Lung (tissue), 12 donors: Measurements from ENCODE around the gene AMZ1. TPM values are rescaled to one million over a fixed set of nuclear protein-coding genes. Genes with fewer than 3 reads are reported as not detected.

Experiments used
- ATAC-seq: fragments of 200-7000 bp; cut with Tn5 transposase; one replicate; pipeline ENCODE4 v1.9.1; 2020; ENCODE audit warnings: moderate number of reproducible peaks; ENCODE audit not compliant: insufficient read depth, low FRiP score
- DNase-seq, 3 donors: peaks; one replicate each; pipeline ENCODE4 v3.0.0-alpha.2; 2013 to 2017
- H3K27ac ChIP-seq, 2 donors: one replicate each; pipeline ENCODE4 v1.5.1; 2013; ENCODE audit warnings: mild to moderate bottlenecking in 2 of 2, moderate library complexity in 2 of 2, control low read depth in 1 of 2, inconsistent platforms in 1 of 2, low read depth in 1 of 2, low read length in 1 of 2
- H3K27me3 ChIP-seq, 3 donors: one replicate each; pipeline ENCODE4 v1.5.1; 2013; ENCODE audit warnings: low read length in 2 of 3; ENCODE audit not compliant: control insufficient read depth in 3 of 3, insufficient read depth in 3 of 3
- H3K36me3 ChIP-seq, 4 donors: one replicate each; pipeline ENCODE4 v1.5.1; 2013; ENCODE audit warnings: low read length in 4 of 4, mild to moderate bottlenecking in 1 of 4, moderate library complexity in 1 of 4; ENCODE audit not compliant: control insufficient read depth in 4 of 4, insufficient read depth in 4 of 4
- H3K4me1 ChIP-seq, 5 donors: one replicate each; pipeline ENCODE4 v1.5.1; 2013; ENCODE audit warnings: low read length in 5 of 5, mild to moderate bottlenecking in 2 of 5, moderate library complexity in 1 of 5; ENCODE audit not compliant: control insufficient read depth in 5 of 5, insufficient read depth in 5 of 5
- H3K4me3 ChIP-seq: one replicate; pipeline ENCODE4 v1.5.1; 2013; ENCODE audit warnings: mild to moderate bottlenecking, control low read depth, moderate library complexity
- H3K9ac ChIP-seq, 2 donors: one replicate each; pipeline ENCODE4 v1.5.1; 2013; ENCODE audit warnings: low read length in 2 of 2, control low read depth in 1 of 2; ENCODE audit not compliant: insufficient read depth in 1 of 2
- H3K9me3 ChIP-seq, 4 donors: one replicate each; pipeline ENCODE4 v1.5.1; 2013; ENCODE audit warnings: low read length in 3 of 4, mild to moderate bottlenecking in 1 of 4, moderate library complexity in 1 of 4; ENCODE audit not compliant: control insufficient read depth in 4 of 4, insufficient read depth in 3 of 4
- WGBS, 2 donors: extraction: QIAGEN DNeasy Blood & Tissue Kit; methylation state at CpG; one replicate each; pipeline ENCODE4 v1.1.7; 2013; 5-methylcytosine and 5-hydroxymethylcytosine counted together
- polyA plus RNA-seq, 2 donors: library from polyadenylated mRNA; stranded (reverse); fragments of 200-250 nt; gene quantifications; one replicate each; pipeline ENCODE4 v1.2.1, GENCODE V29; 2013
- total RNA-seq, 2 donors: library from RNA; depleted of rRNA in 1 of 2; stranded (reverse); fragments of >200 nt in 1 of 2; gene quantifications; one replicate each; pipeline ENCODE4 v1.2.1, GENCODE V29; 2014 to 2021
- TF ChIP-seq, protein P1 (sequence below): IDR thresholded peaks from 2 replicates; pipeline ENCODE4 v1.5.1; 2012; ENCODE audit warnings: mild to moderate bottlenecking; ENCODE audit errors: control extremely low read depth, extremely low read depth
- donor health status: control.
- donor health status: control.
- donor health status: Bipolar disorder and iron deficiency.
- donor health status: healthy.
- donor health status: DM: yes; HTN: yes; CAD: no.

The AMZ1 gene
- total and polyA plus RNA-seq, 4 donors, result 0.13 to 8.3 (median 0.52) TPM

DNA sequence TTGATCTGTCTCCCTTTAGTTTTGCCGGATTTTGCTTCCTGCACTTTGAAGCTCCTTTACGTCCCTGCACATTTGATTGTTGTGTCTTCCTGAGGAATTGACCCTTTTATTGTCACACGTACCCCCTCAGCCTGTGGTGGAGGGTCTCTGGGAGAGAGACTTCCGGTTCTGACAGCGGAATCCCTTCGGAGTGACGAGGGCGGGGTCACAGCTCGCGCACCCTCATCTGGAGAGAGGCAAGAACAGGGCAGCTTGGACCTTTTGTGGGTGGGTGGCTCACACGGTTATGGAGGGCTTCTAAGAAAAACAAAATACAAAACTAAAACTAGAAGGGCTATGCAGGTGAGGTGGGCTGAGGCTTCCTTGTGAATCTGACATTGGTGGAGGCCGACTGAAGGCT is 26.0 kb downstream of the AMZ1 start:
- Histone ChIP-seq H3K27me3 (no peaks in the 10 kb centered on the region), H3K36me3 (peaks cover 0 to 6% (median 2%) of the 10 kb centered on the region in 4 donors), H3K4me1 (peaks cover 0 to 53% (median 24%) of the 10 kb centered on the region in 5 donors), H3K27ac (no peak overlapping the region), H3K9ac (no peak overlapping the region), H3K4me3 (no peak overlapping the region), H3K9me3 (no peaks in the 10 kb centered on the region)
- DNase-seq (no peak), ATAC-seq (no peak)
- WGBS, 2 donors, result 76 to 80% methylated on average over 12 of the region's 12 CpGs
- TF ChIP-seq, protein P1, sequence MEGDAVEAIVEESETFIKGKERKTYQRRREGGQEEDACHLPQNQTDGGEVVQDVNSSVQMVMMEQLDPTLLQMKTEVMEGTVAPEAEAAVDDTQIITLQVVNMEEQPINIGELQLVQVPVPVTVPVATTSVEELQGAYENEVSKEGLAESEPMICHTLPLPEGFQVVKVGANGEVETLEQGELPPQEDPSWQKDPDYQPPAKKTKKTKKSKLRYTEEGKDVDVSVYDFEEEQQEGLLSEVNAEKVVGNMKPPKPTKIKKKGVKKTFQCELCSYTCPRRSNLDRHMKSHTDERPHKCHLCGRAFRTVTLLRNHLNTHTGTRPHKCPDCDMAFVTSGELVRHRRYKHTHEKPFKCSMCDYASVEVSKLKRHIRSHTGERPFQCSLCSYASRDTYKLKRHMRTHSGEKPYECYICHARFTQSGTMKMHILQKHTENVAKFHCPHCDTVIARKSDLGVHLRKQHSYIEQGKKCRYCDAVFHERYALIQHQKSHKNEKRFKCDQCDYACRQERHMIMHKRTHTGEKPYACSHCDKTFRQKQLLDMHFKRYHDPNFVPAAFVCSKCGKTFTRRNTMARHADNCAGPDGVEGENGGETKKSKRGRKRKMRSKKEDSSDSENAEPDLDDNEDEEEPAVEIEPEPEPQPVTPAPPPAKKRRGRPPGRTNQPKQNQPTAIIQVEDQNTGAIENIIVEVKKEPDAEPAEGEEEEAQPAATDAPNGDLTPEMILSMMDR, result no peak

DNA sequence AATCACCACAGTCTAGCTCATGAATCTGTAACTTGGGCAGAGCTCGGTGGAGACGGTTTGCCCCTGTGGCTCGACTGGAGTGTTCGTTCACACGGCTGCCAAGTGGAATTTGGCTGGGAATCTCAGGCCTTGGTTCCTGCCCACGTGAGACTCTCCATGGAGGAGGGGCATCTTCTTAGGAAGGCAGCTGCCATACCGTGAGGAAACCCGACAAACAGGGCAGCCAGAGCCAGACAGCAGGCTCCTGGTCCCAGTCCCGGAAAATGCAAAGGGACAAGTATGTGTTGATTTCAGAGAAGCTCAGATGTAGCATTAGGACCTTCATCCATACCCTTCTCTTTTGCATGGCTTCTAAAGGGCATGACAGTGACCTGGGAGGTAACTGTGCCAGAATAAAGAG is 26.6 kb downstream of the AMZ1 start:
- DNase-seq (no peak), ATAC-seq (no peak)
- no peak overlapping the region for H3K4me3 ChIP-seq
- H3K27ac ChIP-seq, result no peak overlapping the region
- no peak overlapping the region for H3K9ac ChIP-seq
- TF ChIP-seq, protein P1, result no peak
- H3K4me1 ChIP-seq, result peaks cover 0 to 53% (median 24%) of the 10 kb centered on the region in 5 donors
- WGBS, 2 donors, result 83 to 90% methylated on average over 9 of the region's 9 CpGs
- no peaks in the 10 kb centered on the region for H3K9me3 ChIP-seq
- peaks cover 0 to 6% (median 2%) of the 10 kb centered on the region in 4 donors for H3K36me3 ChIP-seq
- no peaks in the 10 kb centered on the region for H3K27me3 ChIP-seq

DNA sequence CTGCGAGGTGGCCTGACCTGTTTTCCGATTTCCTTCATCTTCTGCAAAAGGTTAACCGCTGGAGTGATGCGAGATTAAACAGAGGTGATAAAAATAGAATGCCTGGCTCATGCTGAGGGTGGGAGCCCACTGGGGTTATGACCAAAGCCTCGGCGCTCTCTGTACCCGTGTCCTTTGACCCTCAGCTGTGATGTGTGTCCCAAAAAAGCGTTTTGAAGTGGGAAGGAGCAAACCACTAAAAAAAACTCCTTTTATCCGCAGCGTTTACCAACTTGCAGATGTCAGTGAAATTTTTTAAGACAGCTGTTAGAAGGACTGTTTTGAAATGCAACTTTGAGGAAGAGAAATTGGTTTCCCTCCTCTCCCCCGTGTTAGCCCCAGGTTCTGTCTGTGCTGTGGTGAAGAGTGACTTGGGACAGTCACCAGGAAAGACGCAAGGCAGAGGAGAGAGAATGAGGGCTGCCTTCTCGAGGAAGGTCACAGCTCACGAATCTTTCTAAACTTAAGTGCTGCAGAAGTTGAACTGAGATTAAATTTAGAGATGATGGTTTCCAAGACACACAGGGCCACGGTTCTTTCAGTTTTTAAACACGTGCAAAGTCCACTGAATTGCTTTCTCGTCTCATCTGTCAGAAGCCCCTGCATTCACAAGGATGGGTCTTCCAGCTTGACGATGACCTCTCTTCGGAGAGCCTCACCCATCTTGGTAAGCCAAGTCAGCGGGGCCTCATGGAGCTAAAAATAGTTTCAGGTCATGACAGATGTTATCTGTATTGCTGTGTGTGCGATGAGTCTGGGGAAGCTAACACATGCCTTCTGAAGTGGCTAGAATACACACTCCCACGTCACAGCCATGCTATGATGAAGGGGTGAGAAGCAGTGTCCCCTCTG is 27.6 kb downstream of the AMZ1 start:
- peaks cover 0 to 53% (median 24%) of the 10 kb centered on the region in 5 donors for H3K4me1 ChIP-seq
- TF ChIP-seq, protein P1, result no peak
- peak overlapping the region in 1 of 2 donors; percentile 35 for H3K9ac ChIP-seq
- peak in 1 of 3 donors; percentile 36 for DNase-seq
- ATAC-seq, result no peak
- no peaks in the 10 kb centered on the region for H3K9me3 ChIP-seq
- WGBS, 2 donors, result 47 to 62% methylated on average over 22 of the region's 22 CpGs
- H3K4me3 ChIP-seq, result no peak overlapping the region
- H3K27ac ChIP-seq, result no peak overlapping the region
- peaks cover 0 to 6% (median 2%) of the 10 kb centered on the region in 4 donors for H3K36me3 ChIP-seq
- H3K27me3 ChIP-seq, result no peaks in the 10 kb centered on the region
